SK-MEL-5 (cell line): ENCODE data around the gene MBOAT1. TPM values are rescaled to one million over a fixed set of nuclear protein-coding genes. Genes with fewer than 3 reads are reported as not detected.

ENCODE experiments used
- DNase-seq: peaks from one replicate; pipeline ENCODE4 v3.0.0-alpha.2; 2016; ENCODE audit warnings: low read depth, low spot score
- in situ Hi-C: cut with HindIII; loops from 2 replicates; pipeline ENCODE4 v1.10.0; 2016; ENCODE audit warnings: low sequenced_read_pairs, high pct_unique_total_duplicates, low pct_unique_long_range_greater_than_20kb
- total RNA-seq: library from RNA; depleted of rRNA; stranded (reverse); fragments of >200 nt; shearing (Covaris generic); gene quantifications from 2 replicates; pipeline ENCODE4 v1.2.3, GENCODE V29; 2014; rRNA removed

Gene MBOAT1
- total RNA-seq, 1 experiment from 2014 or later, result 27.8 TPM

GRCh38 chr6:20055916-20056315, 156.4 kb downstream of the MBOAT1 start:
- no peak for DNase-seq
- in situ Hi-C loops, result no loop called here

Other genes with a start within 250 kb of the MBOAT1 start
- gene E2F3, start 189.4 kb upstream of the MBOAT1 start, total RNA-seq, result 18.3 and 20.4 TPM in 2 replicates